G401.6 (cell line): ENCODE results near the gene BABAM2.

Experiments used
- FAIRE-seq: peaks from 2 replicates; lab custom pipeline; 2012; peaks lifted over from hg19 to GRCh38; lab: Jason Lieb, UNC

The BABAM2 gene

DNA sequence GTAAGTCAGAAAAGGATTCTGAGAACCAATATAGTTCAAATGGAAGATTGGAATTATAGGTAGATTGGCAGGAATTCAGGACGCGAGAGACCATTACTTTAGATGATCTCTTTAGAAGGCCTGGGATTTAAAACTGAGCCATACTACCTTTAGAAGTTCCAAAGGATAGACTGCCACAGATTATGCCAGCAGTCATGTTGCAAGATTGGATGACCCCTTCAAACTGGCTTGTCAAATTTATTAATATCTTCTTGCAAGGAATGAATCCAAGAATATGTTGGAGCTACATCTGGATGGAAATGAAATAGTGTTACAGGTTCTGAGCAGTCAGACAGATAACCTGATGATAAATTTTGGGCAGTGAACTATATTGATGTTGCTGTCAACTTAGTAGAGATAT, 22.0 kb downstream of the BABAM2 start:
- FAIRE-seq = no peak

GRCh38 chr2:27914041-27914804, 23.7 kb downstream of the BABAM2 start:
- FAIRE-seq = no peak

DNA sequence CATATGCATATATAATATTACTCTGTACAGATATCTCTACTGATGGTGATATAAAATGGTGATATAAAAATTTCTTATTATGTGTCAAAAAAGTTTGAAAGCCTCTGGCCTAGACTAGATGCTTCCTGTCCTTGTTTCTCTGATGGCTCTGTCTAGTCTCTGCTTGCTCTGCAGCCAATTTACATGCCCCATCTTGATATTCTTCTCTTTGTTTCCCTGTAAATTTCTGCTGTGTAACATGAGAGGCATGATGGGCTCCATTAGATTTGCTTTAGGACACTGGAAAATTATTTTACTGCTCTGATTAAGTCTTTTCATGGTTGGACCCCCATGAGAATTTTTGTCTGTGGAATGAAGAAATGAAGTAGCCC, 24.3 kb downstream of the BABAM2 start:
- no peak for FAIRE-seq

GRCh38 chr2:27915191-27915590, 24.7 kb downstream of the BABAM2 start:
- no peak for FAIRE-seq

- no peak for FAIRE-seq
Measured at GRCh38 chr2:27915874-27916273, 25.3 kb downstream of the BABAM2 start.

DNA sequence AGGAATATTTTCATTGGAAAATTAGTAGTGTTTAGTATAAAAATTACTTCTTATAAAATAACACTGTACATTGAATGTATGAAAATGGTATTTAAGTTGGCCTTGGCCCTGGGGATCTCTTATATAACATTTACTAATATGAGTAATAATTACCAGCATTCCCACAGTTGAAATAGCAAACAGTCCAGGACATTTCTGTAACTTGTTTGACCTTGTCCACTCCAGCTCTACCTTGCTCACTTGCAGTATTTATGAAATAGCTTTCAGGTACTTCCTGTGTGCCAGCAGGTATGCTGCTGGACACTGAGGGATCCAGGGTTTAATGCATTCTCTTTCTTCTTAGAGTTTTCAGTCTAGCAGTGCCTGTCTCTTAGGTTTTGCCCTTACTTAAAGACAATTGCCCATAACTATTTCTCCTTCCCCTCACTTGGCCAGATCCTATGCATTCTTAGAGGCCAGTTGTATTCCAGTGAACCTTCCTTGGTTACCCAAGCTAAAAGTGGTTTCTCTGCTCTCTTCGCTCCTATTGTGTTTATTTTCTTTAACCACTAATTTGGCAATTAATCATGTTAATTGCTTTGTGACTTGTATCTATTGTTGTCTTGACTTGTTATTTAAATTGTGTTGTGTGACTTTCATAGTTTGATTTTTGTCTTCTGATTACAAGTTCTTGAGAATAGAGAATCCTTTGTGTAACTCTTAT, 25.9 kb downstream of the BABAM2 start:
- FAIRE-seq = no peak

DNA sequence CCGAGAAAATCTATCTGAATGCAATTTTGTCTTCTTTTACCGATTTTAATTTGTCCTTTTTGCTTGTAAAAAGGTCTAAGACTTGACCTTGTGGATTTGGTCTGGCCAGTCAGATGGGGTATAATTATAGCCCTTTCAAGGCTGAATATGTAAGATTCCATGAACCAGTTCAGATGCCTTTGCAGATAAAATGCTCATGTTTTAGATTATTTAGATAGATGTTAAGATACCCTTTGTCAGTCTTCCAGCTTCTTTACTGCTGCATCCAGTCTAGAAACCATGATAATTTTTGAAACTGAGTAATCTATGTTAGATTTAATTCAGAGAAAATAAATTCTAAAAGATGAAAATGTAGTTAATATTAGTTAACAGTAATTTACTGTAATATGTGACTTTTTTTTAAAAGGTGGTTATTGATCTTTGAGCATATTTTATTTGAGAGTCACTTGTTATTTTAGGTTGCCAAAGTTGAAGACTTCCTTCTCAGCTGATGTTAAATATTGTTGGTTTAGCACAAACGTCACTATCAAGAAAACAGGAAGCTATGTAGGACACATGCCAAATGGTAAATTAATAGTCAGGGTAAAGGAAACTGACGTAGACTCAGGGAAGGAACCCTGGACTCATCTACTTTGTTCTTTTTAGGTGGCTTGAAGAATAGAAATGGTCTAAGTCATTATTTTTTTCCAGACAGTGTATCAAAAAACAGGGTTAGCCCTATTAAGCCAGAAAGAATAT, 29.8 kb downstream of the BABAM2 start:
- FAIRE-seq = peak; percentile 30

GRCh38 chr2:27921424-27921823, 30.9 kb downstream of the BABAM2 start:
- no peak for FAIRE-seq

GRCh38 chr2:27921880-27922547, 31.5 kb downstream of the BABAM2 start:
- no peak for FAIRE-seq

- FAIRE-seq = no peak
Measured at GRCh38 chr2:27922842-27923241, 32.3 kb downstream of the BABAM2 start.

DNA sequence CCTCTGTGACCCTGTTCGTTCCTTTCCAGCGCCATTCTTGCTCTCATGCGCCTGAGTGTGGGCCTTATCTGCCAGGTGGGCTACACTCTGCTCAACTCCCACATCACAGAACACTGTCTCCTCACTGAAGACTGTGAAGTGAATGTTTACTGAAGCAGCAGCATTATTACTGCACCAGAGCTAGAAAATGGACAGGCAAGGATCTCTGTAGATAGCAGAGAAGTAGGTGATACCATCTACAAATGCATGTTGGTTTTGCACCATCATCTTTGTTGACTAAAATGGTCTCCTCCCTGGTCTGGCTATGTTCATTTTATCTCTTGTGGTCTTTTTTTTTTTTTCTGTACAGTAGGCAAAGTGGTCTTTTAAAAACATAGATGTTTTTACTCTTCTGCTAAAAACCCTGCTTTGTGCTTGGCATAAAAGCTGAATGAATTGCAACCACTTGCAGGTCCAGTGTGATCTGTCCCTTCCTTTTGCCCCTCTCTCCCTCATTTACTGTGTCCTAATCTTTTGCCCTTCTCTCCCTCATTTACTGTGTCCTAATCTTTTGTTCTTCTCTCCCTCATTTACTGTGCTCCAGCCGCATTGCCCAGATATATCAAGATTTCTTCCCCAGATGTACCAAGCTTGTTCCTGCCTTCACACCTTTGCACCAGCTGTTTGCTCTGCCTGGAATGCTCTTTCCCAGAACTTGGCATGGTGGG, 35.4 kb downstream of the BABAM2 start:
- no peak for FAIRE-seq

GRCh38 chr2:27929916-27930486, 39.5 kb downstream of the BABAM2 start:
- no peak for FAIRE-seq

- no peak for FAIRE-seq
Measured at GRCh38 chr2:27931361-27931950, 40.9 kb downstream of the BABAM2 start.

- no peak for FAIRE-seq
Measured at GRCh38 chr2:27932396-27932795, 41.9 kb downstream of the BABAM2 start.

- no peak for FAIRE-seq
Measured at GRCh38 chr2:27935026-27935425, 44.5 kb downstream of the BABAM2 start.

- no peak for FAIRE-seq
Measured at GRCh38 chr2:27940090-27940671, 49.7 kb downstream of the BABAM2 start.

GRCh38 chr2:27940982-27941381, 50.5 kb downstream of the BABAM2 start:
- FAIRE-seq = no peak

- no peak for FAIRE-seq
Measured at GRCh38 chr2:27942612-27943547, 52.4 kb downstream of the BABAM2 start.

GRCh38 chr2:27946530-27947060, 56.1 kb downstream of the BABAM2 start:
- FAIRE-seq = no peak
